Panc1 (cell line): ENCODE results near the gene TMC5.

Experiments
- TCF7L2 ChIP-seq: IDR thresholded peaks from 2 replicates; pipeline ENCODE4 v1.6.1; 2011; ENCODE audit warnings: mild to moderate bottlenecking, low read depth, low read length, inconsistent platforms
- TF ChIP-seq, protein P1 (sequence below): fragments of 450-650 bp; IDR thresholded peaks from 2 replicates; pipeline ENCODE4 v1.5.1; 2017; ENCODE audit warnings: mild to moderate bottlenecking

DNA sequence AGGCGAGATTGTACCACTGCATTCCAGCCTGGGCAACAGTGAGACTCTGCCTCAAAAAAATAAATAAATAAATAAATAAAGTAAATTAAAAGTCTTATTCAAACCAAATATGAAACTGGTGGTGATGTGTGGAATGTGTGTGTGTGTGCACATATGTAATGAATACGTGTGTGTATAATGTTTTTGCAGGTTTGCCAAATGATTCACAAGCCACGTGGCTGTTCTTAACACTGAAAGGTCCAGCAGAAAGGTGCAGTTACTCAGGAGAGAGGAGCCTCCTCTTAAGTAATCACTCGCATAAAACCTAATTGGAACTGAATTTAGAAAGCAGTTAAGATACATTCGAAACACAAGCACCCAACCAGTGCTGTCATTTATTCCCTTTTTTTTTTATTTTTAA lies 81.3 kb downstream of the TMC5 start:
- TF ChIP-seq, protein P1, sequence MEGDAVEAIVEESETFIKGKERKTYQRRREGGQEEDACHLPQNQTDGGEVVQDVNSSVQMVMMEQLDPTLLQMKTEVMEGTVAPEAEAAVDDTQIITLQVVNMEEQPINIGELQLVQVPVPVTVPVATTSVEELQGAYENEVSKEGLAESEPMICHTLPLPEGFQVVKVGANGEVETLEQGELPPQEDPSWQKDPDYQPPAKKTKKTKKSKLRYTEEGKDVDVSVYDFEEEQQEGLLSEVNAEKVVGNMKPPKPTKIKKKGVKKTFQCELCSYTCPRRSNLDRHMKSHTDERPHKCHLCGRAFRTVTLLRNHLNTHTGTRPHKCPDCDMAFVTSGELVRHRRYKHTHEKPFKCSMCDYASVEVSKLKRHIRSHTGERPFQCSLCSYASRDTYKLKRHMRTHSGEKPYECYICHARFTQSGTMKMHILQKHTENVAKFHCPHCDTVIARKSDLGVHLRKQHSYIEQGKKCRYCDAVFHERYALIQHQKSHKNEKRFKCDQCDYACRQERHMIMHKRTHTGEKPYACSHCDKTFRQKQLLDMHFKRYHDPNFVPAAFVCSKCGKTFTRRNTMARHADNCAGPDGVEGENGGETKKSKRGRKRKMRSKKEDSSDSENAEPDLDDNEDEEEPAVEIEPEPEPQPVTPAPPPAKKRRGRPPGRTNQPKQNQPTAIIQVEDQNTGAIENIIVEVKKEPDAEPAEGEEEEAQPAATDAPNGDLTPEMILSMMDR: no peak
- TF ChIP-seq TCF7L2: no peak
